A549 (cell line): ENCODE results near the gene GP1BA. TPM values are rescaled to one million over a fixed set of nuclear protein-coding genes. Genes with fewer than 3 reads are reported as not detected.

Source experiments
- ATAC-seq, 2 experiments: fragments of 200-7000 bp in 1 of 2; fragments of >200 bp in 1 of 2; cut with Nextera tagmentation in 1 of 2; cut with Tn5 transposase in 1 of 2; 3 replicates each; pipeline versions ENCODE4 v1.8.0 to v1.9.1; 2018 to 2020; ENCODE audit warnings: mild to moderate bottlenecking in 1 of 2, moderate library complexity in 1 of 2
- CTCF ChIA-PET: fragments of 300-600 bp; sonication (Branson Sonifier 250); formaldehyde crosslinking; extraction: SDS; loops from one replicate; lab custom pipeline; 2021; ENCODE audit warnings: antibody characterized with exemption, inconsistent platforms; lab: Yijun Ruan, JAX
- POLR2A ChIA-PET: fragments of 350-600 bp; formaldehyde crosslinking; extraction: SDS; loops from one replicate; lab custom pipeline; 2021; ENCODE audit warnings: antibody characterized with exemption, inconsistent platforms; lab: Yijun Ruan, JAX
- DNase-seq, 2 experiments: peaks; one replicate each; pipeline versions ENCODE4 v3.0.0 to v3.0.0-alpha.2; 2011 to 2016; ENCODE audit warnings: low read depth in 1 of 2, low spot score in 1 of 2
- FAIRE-seq: peaks from 2 replicates; lab custom pipeline; 2011; peaks lifted over from hg19 to GRCh38; lab: Jason Lieb, UNC
- H3K27ac ChIP-seq, 2 experiments: fragments of >200 bp; sonication (Bioruptor Twin); formaldehyde crosslinking; 3 replicates each; pipeline ENCODE4 v1.5.1; 2016 to 2017
- H3K4me1 ChIP-seq: fragments of >200 bp; sonication (Bioruptor Twin); formaldehyde crosslinking; 3 replicates; pipeline ENCODE4 v1.6.1; 2016
- H3K4me2 ChIP-seq: fragments of >200 bp; sonication (Bioruptor Twin); formaldehyde crosslinking; 3 replicates; pipeline ENCODE4 v1.6.1; 2016
- H3K4me3 ChIP-seq: fragments of >200 bp; sonication (Bioruptor Twin); formaldehyde crosslinking; 3 replicates; pipeline ENCODE4 v1.5.1; 2016
- H3K9me3 ChIP-seq: fragments of >200 bp; sonication (Bioruptor Twin); formaldehyde crosslinking; 3 replicates; pipeline ENCODE4 v1.6.1; 2016
- BCL3 ChIP-seq: fragments of >200 bp; sonication (Bioruptor Twin); formaldehyde crosslinking; IDR thresholded peaks from 3 replicates; pipeline ENCODE4 v1.6.1; 2016
- BHLHE40 ChIP-seq: IDR thresholded peaks from 2 replicates; pipeline ENCODE4 v1.6.1; 2012; ENCODE audit warnings: low read depth, low read length, inconsistent platforms
- CEBPB ChIP-seq, 2 experiments: fragments of >200 bp in 1 of 2; sonication (Bioruptor Twin) in 1 of 2; formaldehyde crosslinking in 1 of 2; IDR thresholded peaks; 2 replicates each; pipeline ENCODE4 v1.6.1; 2012 to 2016
- ELK1 ChIP-seq: fragments of 150-350 bp; IDR thresholded peaks from 2 replicates; pipeline ENCODE4 v1.6.1; 2014; ENCODE audit warnings: low read depth, mild to moderate bottlenecking, low read length
- EP300 ChIP-seq, 2 experiments: fragments of >200 bp; sonication (Bioruptor Twin); formaldehyde crosslinking; IDR thresholded peaks; 2 replicates in 1 of 2; 3 replicates in 1 of 2; pipeline ENCODE4 v1.6.1; 2016 to 2017
- FOSL2 ChIP-seq, 2 experiments: fragments of 450-650 bp in 1 of 2; fragments of >200 bp in 1 of 2; sonication (Bioruptor Twin) in 1 of 2; formaldehyde crosslinking; IDR thresholded peaks; 2 replicates each; pipeline versions ENCODE4 v1.5.0 to v1.6.1; 2016 to 2020; ENCODE audit warnings: mild to moderate bottlenecking in 1 of 2, moderate library complexity in 1 of 2
- HOXB5 ChIP-seq: fragments of 250-450 bp; sonication (Bioruptor Pico); IDR thresholded peaks from 2 replicates; pipeline ENCODE4 v1.5.0; 2020; ENCODE audit warnings: mild to moderate bottlenecking, moderate library complexity
- MAX ChIP-seq: IDR thresholded peaks from 2 replicates; pipeline ENCODE4 v1.6.1; 2012
- POLR2A ChIP-seq: IDR thresholded peaks from 2 replicates; pipeline ENCODE4 v1.6.1; 2012; ENCODE audit warnings: mild to moderate bottlenecking, low read length
- RARB ChIP-seq: fragments of 250-450 bp; sonication (Bioruptor Pico); IDR thresholded peaks from 2 replicates; pipeline ENCODE4 v1.8.0; 2021; ENCODE audit warnings: mild to moderate bottlenecking, moderate library complexity
- REST ChIP-seq: fragments of 200-600 bp; sonication (generic); IDR thresholded peaks from 2 replicates; pipeline ENCODE4 v1.6.1; 2016; ENCODE audit warnings: antibody characterized with exemption, mild to moderate bottlenecking, moderate library complexity
- TFCP2L1 ChIP-seq: fragments of 250-450 bp; sonication (Bioruptor Pico); IDR thresholded peaks from 2 replicates; pipeline ENCODE4 v1.5.0; 2021; ENCODE audit warnings: mild to moderate bottlenecking
- TP53 ChIP-seq: fragments of 250-450 bp; sonication (Bioruptor Pico); IDR thresholded peaks from 2 replicates; pipeline ENCODE4 v1.5.0; 2021; ENCODE audit warnings: mild to moderate bottlenecking, moderate library complexity
- USF2 ChIP-seq: fragments of 450-650 bp; IDR thresholded peaks from 2 replicates; pipeline ENCODE4 v1.6.1; 2014; ENCODE audit warnings: antibody characterized with exemption
- ZC3H11A ChIP-seq: fragments of 450-650 bp; IDR thresholded peaks from 2 replicates; pipeline ENCODE4 v1.6.1; 2014; ENCODE audit warnings: antibody characterized with exemption, mild to moderate bottlenecking
- WGBS: methylation state at CpG from one replicate; pipeline ENCODE4 v1.1.6; 2017; ENCODE audit errors: missing lambda C conversion rate; 5-methylcytosine and 5-hydroxymethylcytosine counted together
- polyA plus RNA-seq, 4 experiments: library from polyadenylated mRNA; depleted of rRNA in 3 of 4; stranded (reverse); fragments of >200 nt; fragmentation: RNase III in 1 of 4; extraction: RNeasy Plus Mini Kit Qiagen cat#74134 plus additional on column Dnase treatment in 1 of 4; gene quantifications; 2 replicates in 3 of 4; 3 replicates in 1 of 4; pipeline ENCODE4 v1.2.3, GENCODE V29; 2011 to 2017

GP1BA gene
- polyA plus RNA-seq, 2 of the 4 experiments (the other 2 are of a cell fraction), result not detected

- Histone ChIP-seq H3K4me2 (peak within 1 kb of the TSS; percentile 99), H3K9me3 (no peaks in the 10 kb centered on the region), H3K4me3 (peak within 1 kb of the TSS; percentile 98), H3K27ac (peak within 1 kb of the TSS; percentile 99), H3K4me1 (peaks cover 35% of the 10 kb centered on the region)
- no peak for ATAC-seq
- CTCF ChIA-PET, result interaction anchor here (1.1 to 7.1 kb wide), 6 partner anchors 14 to 42 kb away, joined by 4 to 63 read pairs (median 7); partner anchors contain the start of genes CAMTA2 and SPAG7
- DNase-seq, result peak in 1 of 2 experiments; percentile 40
- no peak for FAIRE-seq
- TF ChIP-seq USF2 (no peak), TFCP2L1 (CRISPR knock-in tag) (no peak), RARB (CRISPR knock-in tag) (no peak), ZC3H11A (no peak), CEBPB (IDR thresholded peaks at IDR 0.05) (peak in 1 of 2 experiments; percentile 7; a peak in 1 of 4 replicates), HOXB5 (CRISPR knock-in tag) (no peak), MAX (peak; percentile 57), TP53 (CRISPR knock-in tag) (no peak), POLR2A (peak; percentile 69), EP300 (IDR thresholded peaks at IDR 0.05) (0 out of 5 replicates have a peak, but pooled peaks of 1 of the 2 experiments have one; percentile 11), BHLHE40 (no peak), ELK1 (no peak)
- WGBS, result 11% methylated on average over 7 of the region's 7 CpGs
- POLR2A ChIA-PET, result interaction anchor here (4.4 to 4.9 kb wide), 2 partner anchors 11 to 15 kb away, joined by 68 to 78 read pairs; partner anchors contain the start of genes RNF167, SLC25A11 and SPAG7
These were observed 18.7 kb downstream of the GP1BA start, which contains the start of gene ENO3 for GRCh38 chr17:4950746-4951204. ENO3 (plus strand) TSS chr17:4951119; CDS start chr17:4951830, 711 bp downstream.

GRCh38 chr17:4951486-4951885, 19.4 kb downstream of the GP1BA start:
- H3K4me2 ChIP-seq, result peak overlapping the region; percentile 99
- CTCF ChIA-PET, result interaction anchor here (1.1 to 7.1 kb wide), 7 partner anchors 14 to 110 kb away, joined by 4 to 63 read pairs (median 7); partner anchors contain the start of genes CAMTA2 and SPAG7
- 71% methylated on average over 3 of the region's 3 CpGs for WGBS
- no peak for FAIRE-seq
- H3K4me3 ChIP-seq, result peak overlapping the region; percentile 98
- POLR2A ChIA-PET, result interaction anchor here (1.0 to 4.9 kb wide), 3 partner anchors 12 to 19 kb away, joined by 3 to 78 read pairs (median 68); partner anchors contain the start of genes RNF167, SLC25A11 and SPAG7
- H3K27ac ChIP-seq, result peak overlapping the region; percentile 99
- no peaks in the 10 kb centered on the region for H3K9me3 ChIP-seq
- no peak for DNase-seq
- TF ChIP-seq FOSL2 (IDR thresholded peaks at IDR 0.05) (no peak), FOSL2 (CRISPR knock-in tag; IDR thresholded peaks at IDR 0.05) (no peak), REST (no peak)
- ATAC-seq, result no peak
- H3K4me1 ChIP-seq, result peaks cover 28% of the 10 kb centered on the region

GRCh38 chr17:4953451-4953961, 21.4 kb downstream of the GP1BA start:
- FAIRE-seq (no peak), DNase-seq (no peak), ATAC-seq (no peak)
- Histone ChIP-seq H3K4me2 (no peak overlapping the region), H3K9me3 (no peaks in the 10 kb centered on the region), H3K27ac (peak overlapping the region in 1 of 2 experiments; percentile 11; a peak in 2 of 6 replicates), H3K4me3 (no peak overlapping the region), H3K4me1 (peaks cover 27% of the 10 kb centered on the region)
- ChIA-PET POLR2A (interaction anchor here (4.4 kb wide), 1 partner anchor 12 kb away, joined by 78 read pairs; the partner anchor contains the start of gene SPAG7), CTCF (interaction anchor here (1.1 to 7.1 kb wide), 5 partner anchors 12 to 44 kb away, joined by 4 to 63 read pairs (median 6); partner anchors contain the start of genes RNF167, SLC25A11 and SPAG7)
- TF ChIP-seq BCL3 (no peak), RARB (CRISPR knock-in tag) (no peak), ELK1 (no peak)
- WGBS, result 93% methylated on average over 14 of the region's 14 CpGs
